Gastroesophageal sphincter (tissue), 3 donors: ENCODE results near the gene SPRY2.

Source experiments
- CTCF ChIP-seq, 4 experiments: fragments of 200-600 bp in 2 of 4; fragments of 450-650 bp in 2 of 4; sonication (generic) in 1 of 4; IDR thresholded peaks; one replicate each; pipeline ENCODE4 v1.5.1; 2017 to 2019; ENCODE audit warnings: antibody characterized with exemption in 4 of 4, mild to moderate bottlenecking in 2 of 4, moderate library complexity in 2 of 4
- EP300 ChIP-seq: sonication (generic); formaldehyde crosslinking; IDR thresholded peaks from one replicate; pipeline ENCODE4 v1.6.1; 2017; ENCODE audit warnings: antibody characterized with exemption, mild to moderate bottlenecking
- POLR2AphosphoS5 ChIP-seq: sonication (generic); formaldehyde crosslinking; IDR thresholded peaks from one replicate; pipeline ENCODE4 v1.6.1; 2017; ENCODE audit warnings: antibody characterized with exemption

GRCh38 chr13:80361883-80362327 is 21.0 kb upstream of the SPRY2 start:
- TF ChIP-seq CTCF (IDR thresholded peaks at IDR 0.05) (no peak), POLR2AphosphoS5 (no peak), EP300 (no peak)
